Activated naive CD8-positive, alpha-beta T cell treated with anti-CD3 and anti-CD28 coated beads, Interleukin-2, amount 10 ng/mL, durations not matched to agents 7 days and 5 days (primary cell): Measurements from ENCODE around the gene F3. TPM values are rescaled to one million over a fixed set of nuclear protein-coding genes. Genes with fewer than 3 reads are reported as not detected.

Experiments used
- ATAC-seq: fragments of 150-1000 bp; cut with Tn5 transposase; one replicate; pipeline ENCODE4 v1.10.0; 2021; ENCODE audit warnings: low read depth, moderate library complexity
- POLR2A ChIA-PET: fragments of 350-600 bp; sonication (Branson Sonifier 250); formaldehyde crosslinking; loops from one replicate; lab custom pipeline; 2021; ENCODE audit warnings: antibody characterized with exemption; lab: Charles Lee
- DNase-seq: peaks from one replicate; pipeline ENCODE4 v3.0.0; 2021
- H3K27ac Mint-ChIP-seq: one replicate; pipeline ENCODE4 v1.8.0; 2022; ENCODE audit warnings: mild to moderate bottlenecking, mixed read lengths
- H3K27me3 Mint-ChIP-seq: one replicate; pipeline ENCODE4 v1.8.0; 2022; ENCODE audit warnings: mild to moderate bottlenecking, moderate library complexity, mixed read lengths
- H3K36me3 Mint-ChIP-seq: one replicate; pipeline ENCODE4 v1.8.0; 2021; ENCODE audit warnings: mild to moderate bottlenecking, mixed read lengths
- H3K4me1 Mint-ChIP-seq: one replicate; pipeline ENCODE4 v1.8.0; 2021; ENCODE audit warnings: mixed read lengths
- H3K4me3 Mint-ChIP-seq: one replicate; pipeline ENCODE4 v1.8.0; 2022; ENCODE audit warnings: mild to moderate bottlenecking, moderate library complexity, mixed read lengths
- H3K9me3 Mint-ChIP-seq: one replicate; pipeline ENCODE4 v1.8.0; 2021; ENCODE audit warnings: mixed read lengths
- total RNA-seq, 2 experiments: library from RNA; stranded (reverse); gene quantifications; one replicate each; pipeline ENCODE4 v1.2.3, GENCODE V29; 2021

Gene F3
- total RNA-seq, 2 experiments from 2014 or later = 0.17 TPM; not detected in 1

DNA sequence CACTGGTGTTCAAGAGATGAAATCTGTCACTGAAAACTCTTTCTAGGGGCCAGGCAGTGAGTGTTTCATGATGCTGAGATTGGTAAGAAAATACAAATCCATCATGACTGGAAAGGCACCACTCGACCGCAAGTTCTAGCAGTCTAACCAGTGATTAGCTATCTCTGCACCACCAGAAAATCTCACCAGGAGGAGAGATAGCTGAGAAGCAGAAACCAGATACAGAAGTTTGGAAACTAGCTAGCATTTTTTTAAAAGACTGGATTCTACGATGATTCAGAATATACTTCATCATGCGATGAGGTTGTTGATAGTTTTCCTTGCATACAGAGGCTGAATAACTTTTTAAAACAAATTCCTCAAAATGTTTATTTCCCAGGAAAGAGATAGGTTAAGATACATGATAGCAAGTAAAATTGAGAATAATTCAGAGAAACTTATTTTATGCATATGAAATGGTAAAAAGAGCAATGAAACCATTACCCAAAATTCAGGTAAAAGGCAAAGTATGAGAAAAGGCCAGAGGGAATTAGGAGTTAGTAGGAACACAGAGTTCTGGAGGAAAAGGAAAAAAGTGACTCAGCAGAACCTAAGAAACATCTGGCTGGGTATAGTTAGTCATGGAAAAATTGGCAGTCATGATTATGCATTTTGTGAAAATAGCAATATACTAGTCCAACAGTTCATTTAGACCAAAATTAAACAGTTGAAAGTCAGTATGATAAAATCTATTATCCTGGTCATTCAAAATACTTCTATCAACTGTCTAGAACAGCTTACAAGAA lies 3.3 kb upstream of the F3 start:
- POLR2A ChIA-PET = no interaction called here
- no peak for ATAC-seq
- peaks cover 59% of the 10 kb centered on the region for H3K27me3 Mint-ChIP-seq
- DNase-seq = no peak
- no peaks in the 10 kb centered on the region for H3K9me3 Mint-ChIP-seq
- H3K27ac Mint-ChIP-seq = no peak overlapping the region
- peaks cover 8% of the 10 kb centered on the region for H3K4me1 Mint-ChIP-seq
- H3K4me3 Mint-ChIP-seq = no peak overlapping the region
- no peaks in the 10 kb centered on the region for H3K36me3 Mint-ChIP-seq

DNA sequence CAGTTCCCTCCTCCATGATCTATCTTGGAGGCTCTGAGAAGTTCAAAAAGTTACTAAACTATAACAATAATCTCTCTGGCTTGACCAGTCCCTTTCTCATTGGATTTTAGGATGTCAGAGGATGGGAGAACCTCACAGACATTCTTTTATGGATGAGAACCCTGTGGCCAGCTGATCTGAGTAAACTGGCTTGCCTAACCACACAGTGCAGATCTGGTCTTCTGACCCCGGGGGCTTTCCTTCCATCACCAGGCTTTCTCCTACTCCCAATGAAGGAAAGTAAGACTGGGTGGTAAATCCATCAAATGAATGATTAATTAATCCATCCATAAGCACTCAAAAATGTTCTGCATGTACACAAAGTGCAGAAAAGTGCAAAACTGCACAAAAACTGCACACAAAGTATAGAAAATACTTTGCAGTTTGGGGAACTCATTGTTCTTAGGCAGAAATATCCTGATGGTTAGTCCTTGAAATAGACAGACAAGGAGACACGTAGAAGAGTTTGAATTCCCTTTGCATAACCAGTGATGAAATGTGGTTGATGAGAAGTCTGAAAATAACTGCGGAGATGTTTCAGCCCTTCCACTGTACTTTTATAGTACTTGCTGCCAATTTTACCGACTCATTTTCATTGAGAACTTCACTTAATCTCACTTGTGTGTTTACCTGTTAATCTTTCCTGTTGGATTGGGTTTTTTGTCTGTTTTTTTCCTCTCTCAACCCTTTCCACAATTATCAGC lies 2.5 kb upstream of the F3 start:
- POLR2A ChIA-PET = no interaction called here
- ATAC-seq (no peak), DNase-seq (no peak)
- H3K4me3 Mint-ChIP-seq = no peak overlapping the region
- no peak overlapping the region for H3K27ac Mint-ChIP-seq
- H3K4me1 Mint-ChIP-seq = peaks cover 8% of the 10 kb centered on the region
- H3K27me3 Mint-ChIP-seq = peaks cover 64% of the 10 kb centered on the region
- H3K9me3 Mint-ChIP-seq = no peaks in the 10 kb centered on the region
- no peaks in the 10 kb centered on the region for H3K36me3 Mint-ChIP-seq

DNA sequence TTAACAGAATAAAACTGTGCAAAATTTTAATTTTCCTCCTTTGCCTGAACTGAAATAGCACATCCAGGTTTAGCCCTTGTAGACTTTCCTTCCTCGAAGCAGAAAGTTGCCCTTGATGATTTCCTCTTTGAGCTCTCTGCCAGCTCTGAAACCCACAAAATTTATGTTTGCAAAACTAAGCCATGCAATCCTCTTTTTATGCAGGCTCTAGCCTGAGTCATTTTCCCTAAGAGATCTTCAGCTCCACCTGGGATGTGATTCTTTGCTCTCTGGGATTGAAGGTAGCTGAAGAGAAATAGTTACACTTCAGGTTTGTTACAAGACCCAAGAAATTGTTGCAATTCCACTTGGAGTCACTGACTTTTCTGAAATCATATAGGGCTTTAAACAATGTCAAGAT lies 1.4 kb upstream of the F3 start:
- no peaks in the 10 kb centered on the region for H3K36me3 Mint-ChIP-seq
- POLR2A ChIA-PET = interaction anchor here (0.7 kb wide), 1 partner anchor 629 kb away, joined by 3 read pairs; no protein-coding TSS in a partner anchor
- H3K4me1 Mint-ChIP-seq = peaks cover 8% of the 10 kb centered on the region
- ATAC-seq (no peak), DNase-seq (no peak)
- no peaks in the 10 kb centered on the region for H3K9me3 Mint-ChIP-seq
- peak overlapping the region; percentile 84 for H3K4me3 Mint-ChIP-seq
- peaks cover 68% of the 10 kb centered on the region for H3K27me3 Mint-ChIP-seq
- no peak overlapping the region for H3K27ac Mint-ChIP-seq

DNA sequence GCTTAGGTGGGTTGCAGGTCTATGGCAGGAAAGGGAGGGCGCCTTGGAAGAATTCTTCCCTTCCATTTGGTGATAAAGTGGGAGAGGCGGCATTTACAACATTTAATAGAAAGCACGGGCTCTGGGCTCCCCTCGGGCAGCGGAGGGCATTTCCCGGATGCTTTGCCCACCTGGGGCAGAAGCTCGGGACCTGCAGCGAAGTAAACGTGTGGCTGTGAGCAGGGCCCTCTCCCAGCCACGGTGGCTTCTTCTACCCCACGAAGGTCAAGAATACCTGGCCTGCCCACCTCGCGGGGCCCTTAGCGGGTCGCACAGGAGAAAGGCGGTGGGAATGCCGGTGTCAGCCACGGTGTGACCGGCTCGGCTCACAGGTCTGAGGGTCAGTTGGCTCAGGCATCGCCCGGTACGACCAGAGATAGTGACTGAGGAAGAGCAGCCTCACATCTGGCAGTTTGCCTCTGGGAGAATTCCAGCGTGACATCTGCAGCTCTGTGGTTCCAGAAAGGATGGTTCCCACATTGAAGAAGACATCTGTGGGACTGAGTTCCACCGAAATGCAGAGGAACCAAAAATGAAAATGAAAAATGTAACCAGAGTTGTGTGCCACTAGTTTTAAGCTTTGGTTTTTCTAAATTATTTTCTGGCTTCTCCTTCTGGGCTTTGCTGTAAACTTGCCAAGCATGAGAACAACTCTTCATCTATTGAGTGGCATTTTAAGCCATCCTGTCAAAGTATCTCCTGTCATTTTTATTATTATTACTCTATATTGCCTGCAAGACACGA lies 720 bp upstream of the F3 start:
- DNase-seq (no peak), ATAC-seq (peak; percentile 8)
- Mint-ChIP-seq H3K36me3 (no peaks in the 10 kb centered on the region), H3K27ac (no peak overlapping the region), H3K4me3 (peak overlapping the region; percentile 84), H3K9me3 (no peaks in the 10 kb centered on the region), H3K4me1 (peaks cover 8% of the 10 kb centered on the region), H3K27me3 (peaks cover 70% of the 10 kb centered on the region)
- POLR2A ChIA-PET = interaction anchor here (0.6 to 0.7 kb wide), 2 partner anchors 315 to 628 kb away, joined by 3 to 5 read pairs; no protein-coding TSS in a partner anchor

DNA sequence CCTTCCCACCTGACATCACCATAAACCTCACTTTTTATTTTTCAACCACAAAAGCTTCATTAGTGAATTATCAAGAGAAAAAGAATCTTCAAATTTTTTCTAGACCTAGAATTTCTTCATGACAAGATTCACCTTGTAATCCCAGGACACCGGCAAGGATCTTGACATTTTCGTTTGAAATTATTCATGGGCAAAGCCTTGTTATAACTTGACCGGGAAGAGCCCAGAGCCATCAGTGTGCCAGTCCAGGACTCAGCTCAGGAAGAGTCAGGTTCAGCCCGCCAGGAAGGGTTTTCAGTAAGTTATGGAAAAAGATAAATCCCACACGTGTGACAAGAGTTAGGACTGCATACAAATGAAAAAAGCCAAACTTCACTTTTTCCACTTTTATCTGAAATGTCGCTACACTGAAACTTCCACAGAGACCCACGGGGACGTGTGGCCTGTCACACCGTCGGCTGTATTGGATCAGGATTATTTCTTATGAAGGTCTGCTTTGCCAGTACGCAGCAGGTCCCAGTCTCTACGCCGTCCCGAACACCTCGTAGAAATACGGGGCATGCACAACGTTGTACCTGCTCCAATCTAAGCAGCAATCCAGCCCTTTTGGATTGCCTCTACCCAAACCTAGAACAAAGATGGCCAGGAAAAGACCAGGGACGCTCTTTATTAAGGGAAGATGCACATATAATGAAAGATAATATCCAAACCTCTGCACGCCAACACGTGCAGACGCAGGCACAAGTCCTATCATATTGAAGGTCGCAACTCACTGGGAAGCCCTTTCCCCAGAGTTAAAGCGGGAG lies 916 bp downstream of the F3 start:
- Mint-ChIP-seq H3K27ac (no peak overlapping the region), H3K4me1 (peaks cover 8% of the 10 kb centered on the region), H3K36me3 (no peaks in the 10 kb centered on the region), H3K4me3 (peak overlapping the region; percentile 55), H3K9me3 (no peaks in the 10 kb centered on the region), H3K27me3 (peaks cover 65% of the 10 kb centered on the region)
- no peak for ATAC-seq
- no peak for DNase-seq
- POLR2A ChIA-PET = no interaction called here

DNA sequence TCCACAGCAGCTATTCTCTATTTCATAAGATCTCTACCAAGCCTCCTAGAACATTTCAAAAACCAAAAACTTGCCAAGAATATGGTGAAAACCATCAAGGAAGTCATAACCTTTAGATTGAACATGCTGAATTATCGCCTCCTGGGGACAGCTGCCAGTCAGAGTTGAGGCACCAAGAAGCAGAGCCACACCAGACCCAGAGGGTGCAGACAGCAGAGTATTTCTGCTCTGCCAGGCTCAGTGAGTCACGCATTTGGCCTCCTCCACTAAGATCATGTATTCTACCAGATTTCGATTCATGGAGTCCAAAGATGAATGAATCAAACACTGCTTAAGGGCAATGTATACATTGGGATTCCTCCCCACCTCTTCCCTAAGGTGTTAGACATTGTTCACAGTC lies 2.1 kb downstream of the F3 start:
- H3K4me1 Mint-ChIP-seq = peaks cover 8% of the 10 kb centered on the region
- ATAC-seq (no peak), DNase-seq (no peak)
- no peak overlapping the region for H3K27ac Mint-ChIP-seq
- no peak overlapping the region for H3K4me3 Mint-ChIP-seq
- H3K36me3 Mint-ChIP-seq = no peaks in the 10 kb centered on the region
- POLR2A ChIA-PET = no interaction called here
- no peaks in the 10 kb centered on the region for H3K9me3 Mint-ChIP-seq
- peaks cover 66% of the 10 kb centered on the region for H3K27me3 Mint-ChIP-seq

DNA sequence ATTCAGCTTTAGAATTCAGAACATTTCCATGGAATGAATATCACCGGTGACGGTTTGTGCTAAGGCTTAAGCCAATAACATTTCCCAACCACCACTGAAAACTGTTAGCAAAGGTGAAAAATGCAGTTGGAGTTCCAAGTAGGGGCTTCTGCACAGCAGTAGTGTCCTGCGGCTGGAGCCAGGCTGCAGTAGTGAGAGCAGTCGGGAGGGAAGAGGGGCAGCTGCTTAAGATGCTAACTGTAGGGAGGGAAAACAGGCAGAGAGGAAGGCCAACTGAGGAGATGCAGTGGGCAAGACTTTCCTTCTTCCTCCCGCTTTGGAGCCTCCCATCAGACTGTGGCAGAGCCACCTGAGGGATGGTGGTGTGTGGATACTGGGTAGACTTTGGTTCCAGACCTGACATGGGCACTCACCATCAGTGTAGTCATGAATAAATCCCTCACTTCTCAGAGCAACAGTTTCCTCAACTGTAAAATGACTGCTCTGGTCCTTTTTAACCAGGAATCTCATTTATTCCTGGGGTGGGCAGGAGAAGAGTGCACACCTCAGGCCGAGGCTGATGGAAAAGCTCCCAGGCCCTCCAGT lies 3.2 kb downstream of the F3 start:
- no peak overlapping the region for H3K27ac Mint-ChIP-seq
- no peak overlapping the region for H3K4me3 Mint-ChIP-seq
- H3K9me3 Mint-ChIP-seq = no peaks in the 10 kb centered on the region
- no peaks in the 10 kb centered on the region for H3K36me3 Mint-ChIP-seq
- POLR2A ChIA-PET = no interaction called here
- DNase-seq (no peak), ATAC-seq (no peak)
- H3K4me1 Mint-ChIP-seq = peaks cover 8% of the 10 kb centered on the region
- H3K27me3 Mint-ChIP-seq = peaks cover 56% of the 10 kb centered on the region

DNA sequence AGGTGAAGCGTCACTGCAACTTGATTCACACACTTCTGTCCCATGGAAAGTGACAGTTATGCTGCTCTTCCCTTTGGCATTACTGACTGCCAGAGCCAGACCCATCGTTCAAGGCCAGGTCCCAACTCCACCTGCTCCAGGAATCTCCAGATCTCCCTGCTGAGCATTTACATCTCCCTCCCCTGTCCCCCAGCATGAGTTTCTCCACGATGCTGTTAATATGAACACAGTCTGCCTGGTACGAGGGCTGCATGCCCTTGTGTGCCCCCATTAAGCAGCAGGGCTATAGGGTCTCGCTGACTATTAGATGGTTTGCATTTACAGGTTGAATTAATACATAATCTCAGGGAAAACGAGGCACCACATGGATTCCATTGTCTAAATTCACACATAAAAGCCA lies 4.3 kb downstream of the F3 start:
- no peaks in the 10 kb centered on the region for H3K36me3 Mint-ChIP-seq
- no peak for DNase-seq
- peaks cover 53% of the 10 kb centered on the region for H3K27me3 Mint-ChIP-seq
- peaks cover 3% of the 10 kb centered on the region for H3K4me1 Mint-ChIP-seq
- no peak overlapping the region for H3K27ac Mint-ChIP-seq
- POLR2A ChIA-PET = no interaction called here
- no peak for ATAC-seq
- H3K9me3 Mint-ChIP-seq = no peaks in the 10 kb centered on the region
- H3K4me3 Mint-ChIP-seq = no peak overlapping the region

DNA sequence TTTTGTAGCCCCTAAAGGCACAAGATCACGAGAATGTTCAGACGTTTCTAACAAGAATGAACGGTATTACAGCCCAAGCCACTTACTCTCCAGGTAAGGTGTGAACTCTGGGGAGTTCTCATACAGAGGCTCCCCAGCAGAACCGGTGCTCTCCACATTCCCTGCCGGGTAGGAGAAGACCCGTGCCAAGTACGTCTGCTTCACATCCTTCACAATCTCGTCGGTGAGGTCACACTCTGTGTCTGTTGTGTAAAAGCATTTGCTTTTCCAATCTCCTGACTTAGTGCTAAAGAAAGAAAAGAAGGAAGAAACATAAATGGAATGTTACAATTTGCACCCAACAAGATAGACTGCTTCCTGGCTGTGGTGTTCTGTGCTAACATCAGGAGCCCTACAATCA lies 5.7 kb downstream of the F3 start:
- POLR2A ChIA-PET = no interaction called here
- Mint-ChIP-seq H3K27ac (no peak overlapping the region), H3K9me3 (no peaks in the 10 kb centered on the region), H3K4me1 (no peaks in the 10 kb centered on the region), H3K4me3 (no peak overlapping the region), H3K27me3 (peaks cover 45% of the 10 kb centered on the region), H3K36me3 (no peaks in the 10 kb centered on the region)
- DNase-seq = no peak
- ATAC-seq = no peak

DNA sequence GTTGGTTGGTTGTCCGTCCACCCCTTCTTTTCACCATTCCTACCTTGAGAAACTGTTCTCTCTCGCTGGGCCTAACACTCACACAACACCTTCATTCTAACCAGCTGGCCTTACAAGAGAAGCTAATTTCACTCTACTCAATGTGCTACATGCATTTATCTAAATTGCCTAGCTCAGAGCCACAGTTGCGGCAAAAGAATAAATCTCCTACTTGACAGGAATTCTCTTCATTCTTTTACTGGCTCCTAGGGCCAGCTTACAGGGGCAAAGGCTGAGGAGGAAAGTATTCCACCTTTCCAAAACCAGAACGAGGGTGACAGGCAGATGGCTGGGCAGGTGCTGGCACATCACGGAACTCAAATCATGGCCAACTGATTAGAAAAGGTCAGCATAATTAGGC lies 6.5 kb downstream of the F3 start:
- DNase-seq (no peak), ATAC-seq (no peak)
- no peaks in the 10 kb centered on the region for H3K4me1 Mint-ChIP-seq
- H3K27ac Mint-ChIP-seq = no peak overlapping the region
- POLR2A ChIA-PET = no interaction called here
- no peaks in the 10 kb centered on the region for H3K36me3 Mint-ChIP-seq
- H3K4me3 Mint-ChIP-seq = no peak overlapping the region
- H3K27me3 Mint-ChIP-seq = peaks cover 37% of the 10 kb centered on the region
- H3K9me3 Mint-ChIP-seq = no peaks in the 10 kb centered on the region

DNA sequence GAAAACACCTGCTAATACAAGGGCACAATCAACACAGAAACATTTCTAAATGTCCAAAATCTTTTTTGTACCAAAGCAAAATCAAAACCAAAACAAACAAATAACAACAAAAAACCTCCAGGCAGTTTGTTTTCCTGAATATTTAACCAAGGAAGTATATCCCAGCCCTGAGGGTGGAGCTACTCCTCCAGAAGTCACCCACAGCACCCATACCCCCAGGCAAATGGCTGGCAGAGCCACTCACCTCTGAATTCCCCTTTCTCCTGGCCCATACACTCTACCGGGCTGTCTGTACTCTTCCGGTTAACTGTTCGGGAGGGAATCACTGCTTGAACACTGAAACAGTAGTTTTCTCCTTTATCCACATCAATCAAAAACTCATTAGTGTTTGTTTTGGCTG lies 9.5 kb downstream of the F3 start:
- DNase-seq (no peak), ATAC-seq (no peak)
- Mint-ChIP-seq H3K27ac (no peak overlapping the region), H3K9me3 (no peaks in the 10 kb centered on the region), H3K36me3 (no peaks in the 10 kb centered on the region), H3K27me3 (peaks cover 19% of the 10 kb centered on the region), H3K4me3 (no peak overlapping the region), H3K4me1 (no peaks in the 10 kb centered on the region)
- POLR2A ChIA-PET = no interaction called here

DNA sequence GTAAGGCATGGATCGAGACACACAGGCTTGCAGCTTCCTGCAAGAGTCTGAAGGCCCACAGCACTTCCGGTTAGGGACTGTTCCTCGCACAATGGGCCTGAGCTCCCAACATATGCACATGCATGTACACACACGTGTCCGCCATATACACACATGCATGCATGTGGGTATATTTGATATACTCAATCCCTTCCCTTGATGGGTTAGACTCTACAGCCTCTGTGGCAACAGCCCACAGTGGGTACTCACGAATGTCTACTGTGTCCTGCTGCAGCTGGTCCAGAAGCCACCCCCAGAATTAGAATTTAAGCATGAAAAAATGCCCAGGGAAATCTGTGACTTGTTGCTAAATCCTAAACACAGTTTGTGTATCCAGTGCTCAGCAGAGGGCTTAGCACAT lies 9.9 kb downstream of the F3 start:
- Mint-ChIP-seq H3K4me3 (no peak overlapping the region), H3K36me3 (no peaks in the 10 kb centered on the region), H3K27ac (no peak overlapping the region), H3K27me3 (peaks cover 16% of the 10 kb centered on the region), H3K4me1 (no peaks in the 10 kb centered on the region), H3K9me3 (no peaks in the 10 kb centered on the region)
- DNase-seq (no peak), ATAC-seq (no peak)
- POLR2A ChIA-PET = no interaction called here
